CD4-positive, alpha-beta T cell treated with Interleukin-6 at 100 ng/mL for 8 hours (primary cell): ENCODE data around the gene BZW1.

ENCODE experiments used
- DNase-seq: peaks from one replicate; pipeline ENCODE4 v3.0.0-alpha.2; 2020; ENCODE audit warnings: mixed read lengths, low spot score

Gene BZW1

DNA sequence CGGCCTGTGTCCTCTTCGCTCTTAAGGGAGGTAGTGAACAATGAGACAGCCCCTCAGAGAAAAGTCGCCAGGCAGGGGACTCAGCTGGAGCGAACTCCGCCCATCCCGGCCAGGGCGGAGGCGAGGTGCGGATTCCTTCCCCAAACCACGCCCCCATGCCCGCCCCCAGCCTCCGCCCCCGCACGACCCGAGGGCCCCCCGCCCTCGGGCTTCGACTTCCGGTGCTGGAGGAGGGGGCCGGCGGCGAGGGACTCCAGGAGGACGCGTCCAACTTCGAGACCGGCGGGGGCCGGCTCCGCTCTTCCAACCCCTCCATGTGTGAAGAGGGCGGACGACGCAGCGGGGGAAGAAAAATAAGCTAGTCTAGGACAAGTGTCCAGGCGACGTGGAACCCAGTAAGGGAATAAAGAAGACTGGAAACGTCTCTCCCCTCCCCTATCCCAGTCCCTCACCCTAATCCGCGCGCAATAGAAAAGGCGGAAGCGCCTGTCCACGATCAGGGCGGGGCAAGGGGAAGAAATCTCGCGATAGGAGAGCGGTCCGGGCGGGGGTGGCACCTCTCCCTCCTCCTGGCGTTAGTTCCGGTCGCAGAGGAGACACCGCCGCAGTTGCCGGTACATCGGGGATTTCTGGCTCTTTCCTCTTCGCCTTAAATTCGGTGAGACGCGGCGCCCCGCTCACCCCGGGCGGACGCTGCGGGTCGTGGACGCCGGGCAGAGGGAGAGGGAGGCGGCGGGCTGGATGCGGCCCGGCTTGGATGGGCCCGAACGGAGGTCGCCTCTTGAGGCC is at the start of gene BZW1:
Gene BZW1 (plus strand): TSS at position 578 of the 789 bp plus-strand sequence. CDS start 1,308 bp downstream, outside the sequence.
- DNase-seq, result peak; percentile 97

DNA sequence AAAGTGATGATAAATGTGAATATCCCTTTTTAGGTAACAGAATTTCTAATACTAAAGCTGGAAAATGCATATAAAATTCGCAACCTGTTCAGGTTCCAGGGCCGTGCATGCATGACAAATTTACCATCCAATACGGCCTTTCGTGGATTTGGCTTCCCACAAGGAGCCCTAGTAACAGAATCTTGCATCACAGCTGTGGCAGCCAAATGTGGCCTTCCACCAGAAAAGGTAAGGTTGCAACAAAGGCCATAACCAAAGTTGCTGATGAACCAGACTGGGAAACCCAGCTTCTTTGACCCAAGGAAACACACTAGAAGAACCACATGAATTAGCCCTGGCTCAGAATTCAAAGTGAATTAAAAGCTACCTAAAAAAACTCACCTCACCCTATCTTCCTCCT is 49.6 kb upstream of the BZW1 start:
- DNase-seq, result no peak

DNA sequence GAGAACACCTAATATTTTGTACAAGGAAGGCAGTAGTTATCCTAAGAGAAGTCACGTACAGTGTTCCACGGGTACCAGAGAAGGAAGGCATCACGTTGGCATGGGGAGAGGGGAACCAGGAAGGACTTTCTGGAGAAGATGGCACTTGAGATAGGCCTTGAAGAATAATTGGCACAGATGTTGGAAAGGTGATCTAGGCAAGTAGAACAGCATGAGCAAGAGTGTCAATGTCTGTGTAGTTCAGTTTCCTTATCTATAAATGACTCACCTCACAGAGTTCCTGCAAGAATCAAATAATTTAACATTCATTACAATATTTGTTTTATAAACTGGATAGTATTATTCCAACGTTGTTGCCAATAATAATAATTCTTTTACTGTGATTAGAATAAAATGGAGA is 48.3 kb upstream of the BZW1 start:
- no peak for DNase-seq

DNA sequence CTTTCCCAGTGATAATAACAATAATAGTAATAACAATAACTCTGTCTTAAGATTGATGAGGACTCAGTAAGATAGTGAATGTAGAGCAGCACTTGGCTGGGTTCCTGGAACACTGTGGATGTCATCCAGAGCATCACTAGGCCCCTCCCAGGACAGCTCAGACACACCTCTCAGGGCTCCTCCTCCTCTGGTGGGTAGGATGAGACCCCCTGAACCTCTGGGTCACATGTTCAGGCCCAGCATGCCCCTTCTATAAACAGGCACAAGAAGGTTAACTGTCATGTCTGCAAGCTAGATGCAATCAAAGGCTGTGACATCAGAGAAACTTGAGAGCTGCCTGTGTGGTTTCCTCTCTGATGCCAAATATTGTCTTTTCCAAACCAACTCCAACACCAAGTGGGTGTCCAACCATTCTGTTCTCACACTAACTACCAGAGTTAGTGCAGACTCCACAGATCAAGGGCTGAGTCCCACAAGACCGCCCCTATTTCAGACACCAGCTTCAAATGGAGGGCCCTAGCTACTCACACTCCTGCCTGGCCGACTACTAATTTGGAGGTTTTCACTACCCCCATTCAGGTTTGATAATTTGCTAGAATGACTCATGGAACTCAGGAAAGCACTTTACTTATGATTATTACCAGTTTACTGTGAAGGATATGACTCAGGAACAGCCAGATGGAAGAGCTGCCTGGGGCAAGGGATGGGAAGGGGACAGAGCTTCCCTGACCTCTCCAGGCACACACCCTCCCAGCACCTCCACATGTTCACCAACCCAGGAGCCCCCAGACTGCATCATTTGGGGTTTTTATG is 46.4 kb upstream of the BZW1 start:
- DNase-seq, result no peak

DNA sequence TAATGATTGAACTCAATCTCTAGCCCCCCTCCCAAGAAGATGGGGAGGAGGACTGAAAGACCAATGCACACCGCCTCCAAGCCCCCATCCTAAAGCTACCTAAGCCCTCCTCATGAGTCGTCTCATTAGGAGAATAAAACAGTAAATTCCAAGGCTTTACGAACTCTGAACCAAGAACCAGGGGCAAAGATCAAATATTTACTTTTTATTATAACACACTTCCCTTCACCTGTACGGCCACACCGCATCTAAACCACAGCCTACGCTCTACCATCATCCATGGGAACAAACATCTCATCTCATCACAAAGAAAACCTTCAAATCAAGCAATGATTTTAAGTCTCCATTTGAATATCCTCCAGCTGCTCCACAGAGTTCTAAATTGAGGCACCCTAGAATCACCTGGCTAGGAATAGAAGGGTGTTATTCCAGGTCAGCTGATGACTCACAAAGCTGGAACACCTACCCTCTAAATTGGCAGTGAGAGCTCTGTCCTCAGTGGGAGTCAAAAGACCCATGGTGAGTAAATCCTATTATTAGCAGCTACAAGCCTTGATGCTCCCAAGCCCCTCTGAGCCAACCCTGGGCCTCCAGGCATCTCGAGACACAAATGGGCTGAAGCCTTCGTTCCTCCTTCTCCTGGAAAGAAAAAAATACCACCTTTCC is 45.6 kb upstream of the BZW1 start:
- no peak for DNase-seq

DNA sequence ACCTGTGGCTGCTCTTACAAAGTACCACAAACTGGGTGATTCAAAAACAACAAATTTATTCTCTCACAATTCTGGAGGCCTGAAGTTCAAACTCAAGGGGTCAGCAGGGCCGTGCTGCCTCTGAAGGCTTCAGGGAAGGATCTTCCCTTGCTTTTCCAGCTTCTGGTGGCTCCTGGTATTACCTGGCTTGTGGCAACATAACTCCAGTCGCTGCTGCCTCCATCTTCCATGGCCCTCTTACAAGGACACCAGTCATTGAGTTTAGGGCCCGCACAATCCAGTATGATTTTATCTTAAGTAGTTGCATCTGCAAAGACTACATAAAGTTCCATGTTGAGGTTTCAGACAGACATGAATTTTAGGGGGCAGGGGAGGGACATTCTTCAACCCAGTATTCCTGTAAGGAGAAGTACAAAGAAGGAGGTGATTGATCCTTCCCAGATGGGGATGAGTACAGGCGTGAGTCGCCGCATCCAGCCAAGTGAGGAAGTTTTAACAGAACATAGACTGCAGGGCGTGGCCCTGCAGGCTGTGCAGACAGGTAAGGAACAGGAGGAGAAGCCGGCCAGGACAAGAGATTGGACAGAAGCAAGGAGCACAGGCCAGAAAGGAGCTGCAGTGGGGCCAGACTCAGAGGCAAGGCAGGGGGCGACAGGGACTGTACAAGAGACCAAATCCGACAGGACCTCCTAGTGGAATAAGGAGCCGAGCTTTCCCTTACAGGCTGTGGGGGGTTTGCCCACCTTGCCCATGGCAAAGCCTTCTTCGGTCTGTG is 44.4 kb upstream of the BZW1 start:
- DNase-seq, result no peak

DNA sequence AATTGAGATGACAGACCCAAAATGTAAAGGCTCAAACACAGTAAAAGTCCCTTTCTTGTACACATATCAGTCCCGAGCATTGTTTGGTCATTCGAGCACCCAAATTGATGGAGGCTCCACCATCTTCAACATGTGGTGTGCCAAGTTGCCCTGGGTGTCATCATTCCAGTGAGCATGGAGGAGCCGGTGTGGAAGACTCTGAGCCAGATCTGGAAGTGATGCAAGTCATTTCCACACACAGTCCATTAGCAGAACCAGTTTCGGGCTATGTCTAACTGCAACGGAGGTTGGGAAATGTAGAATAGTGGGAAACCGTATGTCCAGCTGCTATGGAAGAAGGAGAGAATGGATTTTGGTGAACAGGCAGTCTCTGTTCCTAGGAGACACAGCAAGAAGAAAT is 40.9 kb upstream of the BZW1 start:
- DNase-seq, result no peak

DNA sequence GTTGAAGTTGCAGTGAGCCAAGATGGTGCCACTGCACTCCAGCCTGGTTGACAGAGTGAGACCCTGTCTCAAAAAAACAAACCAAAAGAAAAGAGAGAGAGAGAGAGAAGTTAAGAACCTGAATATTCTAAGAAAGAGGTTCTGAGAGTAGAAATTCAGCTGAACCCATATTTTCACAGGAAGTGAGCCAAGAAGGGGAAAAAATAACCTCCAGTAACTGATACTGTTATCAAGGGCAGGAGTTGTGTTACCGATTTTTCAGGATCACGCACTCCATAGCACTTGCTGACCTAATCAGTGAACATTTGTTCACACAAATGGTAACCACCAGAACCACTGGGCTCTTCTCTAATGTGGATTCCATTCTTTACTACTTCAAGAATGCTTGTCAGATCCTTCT is 39.1 kb upstream of the BZW1 start:
- DNase-seq, result no peak

DNA sequence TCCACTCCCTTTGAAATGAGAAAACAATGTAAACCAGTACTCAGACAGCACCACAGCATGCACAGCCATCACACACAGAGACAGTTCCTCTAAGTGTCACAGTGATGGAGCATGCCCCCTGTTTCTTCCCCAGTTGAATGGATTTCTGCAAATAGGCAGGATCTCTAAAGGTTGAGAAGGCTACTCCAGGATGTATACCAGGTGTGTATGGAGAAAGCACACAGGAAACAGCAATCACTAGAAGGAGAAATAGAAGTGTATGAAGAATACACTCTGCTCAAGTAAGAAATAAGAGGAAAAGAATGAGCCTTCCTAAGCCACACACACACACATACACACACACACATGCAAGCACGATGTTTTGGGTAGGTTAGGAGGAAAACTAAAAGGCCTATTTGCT is 38.6 kb upstream of the BZW1 start:
- DNase-seq, result no peak

DNA sequence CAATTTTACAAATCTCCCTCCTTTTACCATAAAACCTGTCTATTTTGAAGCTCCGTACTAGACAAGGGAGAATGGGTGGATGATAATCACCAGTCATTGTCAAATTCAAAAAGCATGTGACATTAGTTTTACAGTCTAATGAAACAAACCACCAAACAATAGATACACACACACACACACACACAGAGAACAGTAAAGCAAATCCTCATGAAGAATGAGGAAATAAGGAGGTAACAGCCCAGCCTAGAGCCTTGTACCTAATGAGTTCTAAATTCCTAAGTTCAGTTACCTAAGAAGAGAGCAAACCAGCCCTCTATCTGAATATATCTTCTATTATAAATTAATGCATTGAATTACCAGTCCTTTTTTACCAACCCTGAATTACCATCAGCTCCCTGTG is 36.8 kb upstream of the BZW1 start:
- DNase-seq, result no peak

DNA sequence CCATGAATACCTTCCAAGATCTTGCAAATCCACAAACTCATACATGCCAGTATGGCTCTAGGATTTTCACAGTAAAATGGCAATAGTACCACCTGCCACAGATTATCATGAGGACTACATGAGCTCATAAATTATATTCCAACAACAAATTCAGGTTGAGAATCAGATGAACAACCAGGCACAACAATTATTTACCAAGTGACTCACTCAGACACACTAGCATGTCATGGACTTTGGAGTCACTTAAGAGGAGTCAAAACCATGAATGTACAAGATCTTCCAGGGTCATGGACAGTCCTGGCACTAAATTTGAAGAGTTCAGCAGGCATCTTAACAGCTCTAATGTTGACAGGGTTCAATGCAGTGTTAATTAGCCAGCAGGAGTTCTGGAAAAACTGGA is 34.4 kb upstream of the BZW1 start:
- no peak for DNase-seq

DNA sequence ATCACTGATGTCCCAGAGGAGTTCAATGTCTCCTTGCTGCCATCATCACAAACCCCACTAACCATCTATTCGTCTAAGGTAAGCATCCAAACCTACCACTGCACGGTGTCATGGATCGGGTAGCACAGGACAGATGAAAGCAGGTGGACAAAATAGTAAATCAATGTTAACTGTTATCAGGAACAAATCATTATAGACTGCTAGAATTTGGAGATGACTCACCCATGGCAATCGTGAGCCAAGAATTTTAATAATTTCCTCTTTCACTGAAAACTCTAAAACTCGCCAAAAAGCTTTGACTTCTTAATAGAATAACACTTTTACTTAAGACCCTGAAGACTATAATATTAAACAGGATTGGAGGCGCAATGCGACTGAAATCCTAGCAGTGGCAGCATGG is 33.7 kb upstream of the BZW1 start:
- no peak for DNase-seq

DNA sequence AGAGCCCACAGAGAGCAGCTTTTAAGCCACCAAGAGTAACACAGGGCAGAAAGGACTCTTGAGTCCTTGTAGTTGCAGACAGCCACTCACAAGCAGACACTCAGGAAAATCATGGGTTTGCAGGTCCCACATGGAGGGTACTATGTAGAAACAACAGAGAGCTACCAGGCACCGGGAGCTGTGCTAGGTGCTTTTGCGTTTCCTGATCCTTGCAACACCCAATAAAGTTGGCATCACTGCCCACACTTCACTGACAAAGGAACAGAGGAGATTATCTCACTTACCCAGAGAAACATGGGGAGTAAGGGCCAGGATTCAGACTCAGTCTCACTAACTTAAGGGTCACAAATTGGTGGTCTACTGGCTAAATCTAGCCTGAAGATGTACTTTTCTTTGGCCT is 32.5 kb upstream of the BZW1 start:
- no peak for DNase-seq

DNA sequence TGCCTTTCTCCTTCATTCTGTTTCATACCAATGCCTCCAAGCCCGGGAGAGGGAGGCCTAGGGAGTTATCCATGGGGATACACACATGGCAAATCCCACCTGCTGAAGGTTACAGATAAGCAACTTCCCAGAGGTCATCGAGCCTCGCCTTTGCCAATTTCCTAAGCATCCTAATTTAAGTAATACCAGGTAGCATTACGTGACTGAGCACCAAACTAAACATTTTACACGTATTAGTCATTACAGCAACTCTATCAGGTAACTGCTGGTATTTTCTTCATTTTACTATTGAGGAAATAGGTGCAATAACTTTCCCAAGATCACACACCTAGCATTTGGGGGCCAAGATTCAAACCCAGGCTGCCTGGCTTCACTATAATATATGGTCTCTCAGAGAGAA is 30.1 kb upstream of the BZW1 start:
- no peak for DNase-seq

DNA sequence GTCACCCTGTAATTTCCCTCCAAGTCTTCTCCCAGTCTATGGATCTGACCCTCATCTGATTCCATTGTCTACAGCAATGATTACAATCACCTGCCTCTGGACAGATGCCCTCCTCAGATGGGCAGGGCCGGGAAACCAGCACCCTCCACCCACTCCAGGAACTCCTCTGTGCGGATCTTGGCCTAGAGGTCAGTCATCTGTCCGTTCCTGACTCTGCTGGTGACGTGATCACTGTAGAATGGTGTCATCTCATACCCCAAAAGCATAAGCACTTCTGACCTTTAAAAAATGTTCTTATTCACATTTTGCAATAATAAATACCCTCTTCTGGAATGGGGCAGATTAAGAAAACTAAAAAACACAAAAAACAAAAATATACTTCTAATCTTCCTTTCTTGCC is 29.5 kb upstream of the BZW1 start:
- no peak for DNase-seq

DNA sequence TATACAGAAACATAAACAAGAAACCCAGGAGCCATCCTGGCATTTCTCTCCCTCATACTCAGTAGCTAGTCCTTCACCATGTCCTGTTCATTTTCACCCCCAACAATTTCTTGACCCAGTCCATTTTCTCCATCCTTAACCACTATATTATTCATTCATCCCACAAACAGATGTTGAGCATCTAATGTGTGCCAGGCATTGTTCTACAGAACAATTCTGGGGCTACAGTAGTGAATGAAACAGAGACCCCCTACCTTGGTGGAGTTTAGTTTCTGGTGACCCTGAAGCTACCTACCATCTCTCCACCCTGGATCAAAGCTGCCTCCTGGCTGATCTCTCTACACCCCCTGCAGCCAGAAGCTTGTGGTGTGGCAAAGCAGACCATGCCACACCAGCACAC is 27.5 kb upstream of the BZW1 start:
- no peak for DNase-seq

DNA sequence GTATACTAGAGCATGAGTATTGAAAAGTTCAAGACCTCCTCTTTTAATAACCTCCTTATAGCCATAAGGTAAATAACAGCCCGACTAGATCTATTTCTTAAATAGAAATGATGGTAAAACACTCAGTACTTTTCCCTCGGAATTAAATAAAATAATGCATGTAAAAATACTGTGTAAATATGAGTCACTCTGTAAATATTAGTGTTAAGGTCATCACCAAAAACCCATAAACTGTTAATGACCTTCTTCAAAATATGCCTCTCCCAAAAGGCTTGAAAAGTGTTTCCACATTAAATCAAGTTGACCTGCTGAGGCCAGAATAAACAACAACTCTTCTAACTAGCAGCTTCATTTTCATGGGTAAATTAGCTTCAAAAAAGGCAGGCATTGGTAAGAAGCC is 25.3 kb upstream of the BZW1 start:
- DNase-seq, result no peak

DNA sequence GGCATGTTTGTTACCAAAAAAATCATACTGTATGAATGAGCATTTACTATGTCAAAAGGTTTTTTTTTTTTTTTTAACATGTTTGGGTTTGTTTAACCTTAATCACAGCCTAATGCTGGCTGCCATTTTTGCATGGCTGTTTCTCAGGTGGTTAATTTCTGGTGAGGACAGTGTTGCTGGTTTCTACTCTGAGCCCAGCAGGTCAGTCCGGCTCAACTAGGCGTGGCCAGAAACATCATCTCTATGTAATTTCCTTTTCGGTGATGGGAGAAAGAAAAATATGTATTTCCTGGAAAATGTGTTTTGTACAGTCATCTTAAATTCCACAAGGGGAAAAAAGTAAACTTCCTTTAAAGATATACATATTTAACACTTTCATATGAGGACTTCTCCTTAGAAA is 24.9 kb upstream of the BZW1 start:
- DNase-seq, result no peak

DNA sequence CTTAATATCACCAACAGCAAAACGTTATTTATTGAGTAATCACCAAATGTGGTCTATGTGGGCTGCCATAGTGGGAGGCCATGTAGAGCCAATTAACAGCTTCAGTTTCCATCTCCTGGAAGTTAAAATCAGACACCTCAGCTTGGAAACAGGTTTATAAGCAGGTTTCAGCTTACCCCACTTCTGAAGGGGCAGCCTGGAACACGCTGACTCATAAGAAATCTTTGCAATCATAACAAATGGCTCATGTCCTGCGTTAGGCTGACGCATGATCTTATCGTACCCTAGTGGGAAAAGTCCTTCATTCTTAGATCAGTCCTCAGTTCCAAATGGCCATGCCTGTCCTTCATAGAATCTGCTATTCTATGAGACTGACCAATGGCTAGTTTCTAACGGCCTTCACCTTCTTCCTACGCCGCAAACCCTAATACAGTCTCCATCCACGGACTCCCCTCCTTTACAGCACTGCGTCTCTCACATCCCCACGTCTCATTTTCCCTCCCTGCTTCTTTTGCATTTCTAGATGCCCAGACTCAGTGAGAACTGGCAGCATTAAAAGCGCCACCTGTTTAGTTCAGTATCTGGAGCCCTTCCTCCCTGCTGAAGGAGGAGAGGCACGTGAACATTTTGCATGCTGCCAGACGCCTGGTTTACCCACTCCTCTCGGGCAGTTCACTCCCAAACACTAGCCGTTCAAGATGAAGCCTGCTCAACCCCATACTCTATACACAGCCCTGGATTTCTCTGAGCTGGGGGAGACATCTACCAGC is 24.2 kb upstream of the BZW1 start:
- DNase-seq, result no peak

DNA sequence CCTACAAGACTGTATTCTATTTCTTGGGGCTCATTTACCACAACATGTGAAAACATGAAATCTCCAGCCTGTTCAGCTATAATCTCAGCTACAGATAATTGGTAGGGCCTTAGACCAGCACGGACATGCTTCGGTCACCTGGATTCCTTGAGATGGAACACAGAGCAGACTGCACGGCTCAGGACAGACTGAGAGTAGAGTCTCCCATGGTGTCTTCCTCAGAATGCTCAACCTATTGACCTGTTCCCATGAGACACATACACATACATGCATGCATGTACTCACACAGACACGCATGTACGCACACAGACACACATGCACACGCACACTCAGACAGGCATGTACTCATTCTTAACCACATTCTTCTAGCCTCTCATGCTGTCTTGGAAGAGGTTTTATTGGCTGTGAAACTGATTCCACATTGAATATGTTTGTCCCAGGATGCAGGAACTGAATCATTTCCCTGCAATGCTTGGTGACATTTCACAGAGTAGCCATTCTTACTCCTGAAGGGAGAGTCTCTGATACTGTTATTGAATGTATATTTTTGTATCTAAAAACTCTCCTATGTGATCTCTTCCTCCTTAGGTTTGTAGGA is 23.5 kb upstream of the BZW1 start:
- DNase-seq, result no peak

DNA sequence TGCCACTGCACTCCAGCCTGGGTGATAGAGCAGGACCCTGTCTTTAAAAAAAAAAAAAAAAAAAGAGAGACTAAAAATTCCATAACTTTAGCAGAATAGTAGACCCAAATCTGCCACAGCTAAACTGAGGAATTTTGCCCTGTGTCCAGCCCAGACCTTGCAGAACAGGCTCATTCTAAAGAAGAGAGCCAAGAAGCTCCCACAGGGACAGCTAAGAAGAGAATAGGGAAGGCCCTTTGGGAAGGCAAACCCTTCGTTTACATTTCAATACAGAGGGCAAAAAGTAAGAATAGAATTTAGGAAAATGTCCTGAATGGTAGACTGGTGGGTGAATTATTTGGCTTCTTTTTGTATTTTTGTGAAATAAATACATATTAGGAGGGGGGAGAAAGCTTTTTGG is 21.5 kb upstream of the BZW1 start:
- DNase-seq, result no peak
